ENCODE measurements around the gene ZC3H6. TPM values are rescaled to one million over a fixed set of nuclear protein-coding genes. Genes with fewer than 3 reads are reported as not detected.

Gene ZC3H6
- total RNA-seq, 4 donors from 2014 or later = 4.9 to 41.0 (median 12.8) TPM

DNA sequence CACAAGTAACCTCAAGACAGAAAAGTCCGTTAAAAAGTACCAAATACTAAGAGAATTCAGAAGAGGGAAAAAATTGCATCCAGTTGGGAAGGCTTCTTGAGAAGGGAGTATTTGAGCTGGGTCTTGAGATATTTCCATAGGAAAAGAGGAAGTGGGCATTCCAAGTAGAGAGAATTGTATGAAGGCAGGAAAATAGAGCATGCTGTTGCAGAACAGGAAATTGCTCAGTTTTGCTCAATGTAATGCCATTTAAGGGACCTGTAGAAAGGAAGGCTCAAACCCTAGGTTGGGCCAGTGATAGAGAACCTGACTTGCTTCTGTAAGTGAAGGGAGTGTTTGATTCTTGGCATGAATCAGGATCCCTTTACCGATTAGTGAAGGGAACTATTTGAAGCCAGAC, 19.5 kb upstream of the ZC3H6 start:
- H3K4me1 ChIP-seq = no peaks in the 10 kb centered on the region
- no peak for TF ChIP-seq POLR2A (IDR thresholded peaks at IDR 0.05)
- TF ChIP-seq, protein P1, sequence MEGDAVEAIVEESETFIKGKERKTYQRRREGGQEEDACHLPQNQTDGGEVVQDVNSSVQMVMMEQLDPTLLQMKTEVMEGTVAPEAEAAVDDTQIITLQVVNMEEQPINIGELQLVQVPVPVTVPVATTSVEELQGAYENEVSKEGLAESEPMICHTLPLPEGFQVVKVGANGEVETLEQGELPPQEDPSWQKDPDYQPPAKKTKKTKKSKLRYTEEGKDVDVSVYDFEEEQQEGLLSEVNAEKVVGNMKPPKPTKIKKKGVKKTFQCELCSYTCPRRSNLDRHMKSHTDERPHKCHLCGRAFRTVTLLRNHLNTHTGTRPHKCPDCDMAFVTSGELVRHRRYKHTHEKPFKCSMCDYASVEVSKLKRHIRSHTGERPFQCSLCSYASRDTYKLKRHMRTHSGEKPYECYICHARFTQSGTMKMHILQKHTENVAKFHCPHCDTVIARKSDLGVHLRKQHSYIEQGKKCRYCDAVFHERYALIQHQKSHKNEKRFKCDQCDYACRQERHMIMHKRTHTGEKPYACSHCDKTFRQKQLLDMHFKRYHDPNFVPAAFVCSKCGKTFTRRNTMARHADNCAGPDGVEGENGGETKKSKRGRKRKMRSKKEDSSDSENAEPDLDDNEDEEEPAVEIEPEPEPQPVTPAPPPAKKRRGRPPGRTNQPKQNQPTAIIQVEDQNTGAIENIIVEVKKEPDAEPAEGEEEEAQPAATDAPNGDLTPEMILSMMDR (IDR thresholded peaks at IDR 0.05) = no peak
- no peaks in the 10 kb centered on the region for H3K27me3 ChIP-seq
- H3K36me3 ChIP-seq = no peaks in the 10 kb centered on the region
- DNase-seq = no peak
- intact Hi-C loops (cut with DNase I; ENCODE audit: low total_unique reads) = no loop called here
- no peaks in the 10 kb centered on the region for H3K9me3 ChIP-seq
- no peak overlapping the region for H3K4me3 ChIP-seq
- no peak overlapping the region for H3K27ac ChIP-seq

DNA sequence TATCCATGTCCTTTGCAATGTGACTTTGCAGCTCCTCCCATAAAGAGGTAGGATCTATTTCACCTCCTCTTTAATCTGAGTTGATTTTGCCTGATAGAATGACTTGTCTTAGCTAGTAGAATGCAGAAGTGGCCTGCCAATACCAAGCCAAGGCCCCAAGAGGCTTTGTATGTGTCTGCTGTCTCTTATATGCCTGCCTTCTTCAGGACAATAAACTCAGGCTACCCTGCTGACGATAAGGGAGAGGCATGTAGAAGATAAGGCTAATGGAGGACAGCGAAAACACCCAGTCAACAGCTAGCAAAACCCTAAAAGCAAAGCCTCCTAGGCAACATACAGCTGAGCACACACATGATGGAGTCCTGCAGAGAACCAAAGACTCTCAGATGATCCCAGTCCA, 18.7 kb upstream of the ZC3H6 start:
- Histone ChIP-seq H3K9me3 (no peaks in the 10 kb centered on the region), H3K4me3 (no peak overlapping the region), H3K27ac (no peak overlapping the region), H3K4me1 (no peaks in the 10 kb centered on the region), H3K27me3 (no peaks in the 10 kb centered on the region), H3K36me3 (no peaks in the 10 kb centered on the region)
- intact Hi-C loops (cut with DNase I; ENCODE audit: low total_unique reads) = no loop called here
- TF ChIP-seq POLR2A (IDR thresholded peaks at IDR 0.05) = no peak
- no peak for DNase-seq

DNA sequence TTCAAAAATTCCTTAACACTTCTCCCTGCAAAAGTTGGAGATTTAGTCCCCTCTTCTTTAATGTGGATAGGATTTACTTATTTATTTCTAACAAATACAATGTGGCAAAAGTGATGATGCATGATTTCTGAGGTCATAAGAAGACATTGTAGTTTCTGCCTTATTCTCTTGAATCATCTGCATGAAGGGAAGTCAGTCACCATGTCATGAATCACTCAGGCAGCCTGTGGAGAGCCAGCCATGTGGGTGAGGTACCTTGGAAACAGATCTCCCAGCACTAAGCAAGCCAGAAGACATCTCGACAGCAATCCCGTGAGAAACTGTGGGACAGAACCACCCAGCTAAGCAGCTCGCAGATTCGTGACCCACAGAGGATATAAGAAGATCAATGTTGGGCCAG, 17.8 kb upstream of the ZC3H6 start:
- H3K27me3 ChIP-seq = no peaks in the 10 kb centered on the region
- no peaks in the 10 kb centered on the region for H3K9me3 ChIP-seq
- H3K27ac ChIP-seq = no peak overlapping the region
- intact Hi-C loops (cut with DNase I; ENCODE audit: low total_unique reads) = no loop called here
- no peak overlapping the region for H3K4me3 ChIP-seq
- H3K4me1 ChIP-seq = no peaks in the 10 kb centered on the region
- no peak for DNase-seq
- TF ChIP-seq POLR2A (IDR thresholded peaks at IDR 0.05) = no peak
- TF ChIP-seq, protein P1 (IDR thresholded peaks at IDR 0.05) = no peak
- H3K36me3 ChIP-seq = no peaks in the 10 kb centered on the region

DNA sequence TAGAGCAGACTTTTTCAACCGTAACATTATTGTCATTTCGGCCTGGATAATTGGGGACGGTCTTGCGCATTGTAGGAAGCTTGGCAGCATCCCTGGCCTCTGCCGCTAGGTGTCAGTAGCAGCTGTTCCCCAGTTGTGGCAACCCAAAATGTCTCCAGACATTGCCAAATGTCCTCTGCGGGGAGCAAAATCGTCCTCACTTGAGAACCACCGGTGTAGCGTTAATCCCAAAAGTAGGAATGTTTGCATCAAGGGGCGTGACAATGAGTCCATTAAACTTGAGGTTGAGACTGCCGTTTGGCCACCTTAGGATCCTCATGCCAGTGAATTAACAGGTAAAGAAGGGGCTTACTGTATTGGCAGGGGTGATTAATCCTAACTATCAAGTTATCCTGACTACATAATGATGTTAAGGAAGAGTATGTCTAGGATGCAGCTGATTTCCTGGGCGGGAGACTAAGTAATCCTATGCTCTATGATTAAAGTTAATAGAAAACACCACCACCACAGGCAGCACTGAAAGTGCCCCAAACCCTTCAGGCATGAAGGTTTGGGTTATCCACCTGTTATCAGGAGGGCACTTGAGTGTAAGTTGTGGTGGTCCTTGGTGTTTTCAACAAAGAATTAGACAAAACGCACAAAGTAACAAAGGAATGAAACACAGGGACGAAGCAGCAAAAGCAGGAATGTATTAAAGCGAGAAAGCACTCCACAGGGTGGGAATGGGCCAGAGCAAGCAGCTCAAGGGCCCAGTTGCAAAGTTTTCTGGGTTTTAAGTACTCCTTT, 15.7 kb upstream of the ZC3H6 start:
- Histone ChIP-seq H3K27ac (no peak overlapping the region), H3K36me3 (no peaks in the 10 kb centered on the region), H3K4me1 (no peaks in the 10 kb centered on the region), H3K9me3 (no peaks in the 10 kb centered on the region), H3K27me3 (no peaks in the 10 kb centered on the region), H3K4me3 (no peak overlapping the region)
- intact Hi-C loops (cut with DNase I; ENCODE audit: low total_unique reads) = loop anchor here (10.0 kb wide), 1 partner anchor 175 kb away; the partner anchor contains the start of gene RGPD8
- TF ChIP-seq, protein P1 (IDR thresholded peaks at IDR 0.05) = peak; percentile 83 to 91 (median 91)
- TF ChIP-seq POLR2A (IDR thresholded peaks at IDR 0.05) = no peak
- peak; percentile 83 to 85 for DNase-seq

DNA sequence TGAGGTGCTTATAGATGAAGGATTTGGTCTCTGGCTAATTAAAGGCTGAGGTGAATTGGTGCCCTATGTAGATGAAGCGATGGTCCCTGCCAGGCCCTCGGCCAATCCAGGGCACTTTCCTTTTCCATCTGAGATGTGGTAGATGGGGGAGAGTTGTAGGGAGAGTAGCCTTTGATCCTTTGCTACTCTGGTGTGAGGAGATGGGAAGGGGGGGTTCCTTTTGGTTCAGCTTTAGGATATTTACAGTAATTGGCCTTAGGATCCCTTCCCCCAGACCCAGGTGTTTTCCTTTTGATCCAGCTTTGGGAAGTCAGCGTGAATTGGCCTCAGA, 15.1 kb upstream of the ZC3H6 start:
- intact Hi-C loops (cut with DNase I; ENCODE audit: low total_unique reads) = loop anchor here (10.0 kb wide), 1 partner anchor 175 kb away; the partner anchor contains the start of gene RGPD8
- no peak for TF ChIP-seq POLR2A (IDR thresholded peaks at IDR 0.05)
- TF ChIP-seq, protein P1 (IDR thresholded peaks at IDR 0.05) = no peak
- no peak for DNase-seq

More for the DNA sequence above, 15.1 kb upstream of the ZC3H6 start:
- Histone ChIP-seq H3K36me3 (no peaks in the 10 kb centered on the region), H3K27me3 (no peaks in the 10 kb centered on the region), H3K27ac (no peak overlapping the region), H3K4me3 (no peak overlapping the region), H3K9me3 (no peaks in the 10 kb centered on the region), H3K4me1 (no peaks in the 10 kb centered on the region)

All from uterus (tissue), 4 donors.